Brain microvascular endothelial cell (primary cell): ENCODE results near the gene B4GALNT4.

Source experiments
- DNase-seq: peaks from one replicate; pipeline ENCODE4 v3.0.0-alpha.2; 2020
- H3K27ac ChIP-seq: fragments of 250-450 bp; sonication (Bioruptor Pico); 2 replicates; pipeline ENCODE4 v1.5.1; 2020; ENCODE audit warnings: mild to moderate bottlenecking, moderate library complexity
- H3K27me3 ChIP-seq: fragments of 250-450 bp; sonication (Bioruptor Pico); replicated peaks from 2 replicates; pipeline ENCODE4 v1.5.1; 2020; ENCODE audit warnings: mild to moderate bottlenecking
- H3K36me3 ChIP-seq: fragments of 250-450 bp; sonication (Bioruptor Pico); replicated peaks from 2 replicates; pipeline ENCODE4 v1.5.1; 2020; ENCODE audit warnings: mild to moderate bottlenecking
- H3K4me3 ChIP-seq: 2 replicates; pipeline ENCODE4 v1.5.1; 2011; ENCODE audit warnings: low read depth, mild to moderate bottlenecking, control low read depth, low read length, moderate library complexity
- CTCF ChIP-seq: IDR thresholded peaks from 2 replicates; pipeline ENCODE4 v1.5.1; 2011; ENCODE audit warnings: low read depth, mild to moderate bottlenecking, moderate library complexity, low read length, control low read depth, inconsistent platforms; ENCODE audit errors: missing control alignments
- in situ Hi-C: cut with HindIII; loops from 2 replicates; pipeline ENCODE4 v1.10.0; 2017; ENCODE audit warnings: low sequenced_read_pairs, low pct_ligation_motif_present

The B4GALNT4 gene

GRCh38 chr11:391117-392017 lies 22.1 kb downstream of the B4GALNT4 start:
- no peak for TF ChIP-seq CTCF
- Histone ChIP-seq H3K36me3 (no peaks in the 10 kb centered on the region), H3K4me3 (no peak overlapping the region), H3K27me3 (no peaks in the 10 kb centered on the region), H3K27ac (no peak overlapping the region)
- in situ Hi-C loops, result no loop called here
- no peak for DNase-seq

DNA sequence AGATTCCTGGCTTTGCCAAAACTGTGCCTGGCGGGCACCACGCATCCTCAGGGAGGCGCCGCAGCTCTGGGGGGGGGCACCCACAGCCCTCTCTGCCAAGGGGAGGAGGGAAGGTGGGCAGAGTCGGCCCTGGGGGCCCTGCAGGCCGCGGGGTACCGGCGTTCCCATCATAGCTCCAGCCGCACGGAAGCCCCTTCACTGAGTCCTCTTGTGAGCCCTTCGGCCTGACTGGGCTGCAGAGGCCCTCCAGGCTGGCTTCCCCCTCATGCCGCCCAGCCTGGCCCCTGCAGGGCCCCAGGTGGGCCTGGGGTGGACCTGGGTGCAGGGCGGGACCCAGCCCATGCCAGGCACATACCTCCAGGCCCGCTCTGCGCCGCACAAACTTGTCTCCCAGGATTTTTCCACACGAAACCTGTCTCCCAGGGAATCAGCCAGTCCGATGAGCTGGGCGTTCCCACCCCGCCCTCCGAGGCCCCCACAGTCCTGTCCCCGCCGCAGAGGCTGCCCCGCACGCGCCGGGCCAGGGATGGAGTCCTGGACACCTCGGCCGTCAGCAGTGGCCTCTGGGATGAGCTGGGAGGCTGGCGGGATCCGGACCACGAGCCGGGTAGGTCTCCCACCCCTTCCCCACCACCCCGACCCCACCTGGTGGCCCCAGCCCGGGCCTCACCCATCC lies 22.9 kb downstream of the B4GALNT4 start:
- H3K36me3 ChIP-seq, result no peaks in the 10 kb centered on the region
- DNase-seq, result no peak
- H3K27ac ChIP-seq, result no peak overlapping the region
- in situ Hi-C loops, result no loop called here
- no peaks in the 10 kb centered on the region for H3K27me3 ChIP-seq
- no peak overlapping the region for H3K4me3 ChIP-seq
- no peak for TF ChIP-seq CTCF

- H3K27ac ChIP-seq, result no peak overlapping the region
- peak; percentile 62 for DNase-seq
- no peak for TF ChIP-seq CTCF
- H3K36me3 ChIP-seq, result no peaks in the 10 kb centered on the region
- H3K4me3 ChIP-seq, result no peak overlapping the region
- H3K27me3 ChIP-seq, result no peaks in the 10 kb centered on the region
- in situ Hi-C loops, result no loop called here
These were observed 24.1 kb downstream of the B4GALNT4 start for GRCh38 chr11:393219-394033.

DNA sequence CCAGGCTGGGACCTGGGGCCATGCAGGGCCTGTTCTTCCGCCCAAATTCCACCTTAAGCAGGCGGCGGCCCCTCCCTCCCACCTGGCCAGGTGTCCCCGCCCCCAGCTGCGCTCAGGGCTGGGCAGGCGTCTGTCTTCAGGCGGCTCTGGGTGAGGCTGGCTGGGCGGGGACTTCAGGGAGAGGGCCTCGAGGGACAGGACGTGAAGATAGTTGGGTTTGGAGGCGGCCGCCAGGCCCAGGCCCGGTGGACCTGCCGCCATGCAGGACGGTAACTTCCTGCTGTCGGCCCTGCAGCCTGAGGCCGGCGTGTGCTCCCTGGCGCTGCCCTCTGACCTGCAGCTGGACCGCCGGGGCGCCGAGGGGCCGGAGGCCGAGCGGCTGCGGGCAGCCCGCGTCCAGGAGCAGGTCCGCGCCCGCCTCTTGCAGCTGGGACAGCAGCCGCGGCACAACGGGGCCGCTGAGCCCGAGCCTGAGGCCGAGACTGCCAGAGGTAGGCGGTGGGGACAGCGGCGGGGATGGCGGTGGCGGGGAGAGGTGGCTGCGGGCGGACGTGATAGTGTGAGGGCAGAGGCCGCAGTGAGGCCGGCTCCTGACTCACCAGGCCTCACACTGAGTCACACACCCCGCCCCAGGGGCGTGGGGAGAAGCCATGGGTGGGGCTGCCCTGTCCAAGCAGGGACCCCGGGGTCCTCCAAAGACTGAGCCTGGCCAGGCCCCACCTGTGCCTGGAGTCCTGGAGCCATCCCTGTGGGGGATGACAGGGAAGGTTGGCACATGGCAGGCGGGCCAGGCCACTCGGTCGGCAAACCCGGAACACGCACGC lies 24.9 kb downstream of the B4GALNT4 start, which contains the start of gene PKP3:
Gene PKP3, plus strand, starts transcription at position 176 of the 824 bp plus-strand sequence. Its CDS starts 84 bp downstream, at position 260.
- Histone ChIP-seq H3K4me3 (no peak within 1 kb of the TSS), H3K36me3 (no peaks in the 10 kb centered on the region), H3K27me3 (no peaks in the 10 kb centered on the region), H3K27ac (no peak within 1 kb of the TSS)
- TF ChIP-seq CTCF, result no peak
- peak; percentile 33 for DNase-seq
- in situ Hi-C loops, result no loop called here
